ENCODE results near the gene NR4A1. TPM values are rescaled to one million over a fixed set of nuclear protein-coding genes. Genes with fewer than 3 reads are reported as not detected.

The NR4A1 gene
- total and polyA plus RNA-seq, 2 of the 13 experiments (the other 11 are each of a cell fraction or from before 2014, with no cell fraction given) = 5.7 to 15.2 TPM

- TF ChIP-seq MAFK (conservative IDR thresholded peaks at IDR 0.05 in 1 of 2, IDR thresholded peaks at IDR 0.05 in 1 of 2; ENCODE audit: low read length in 2 of 2) = no peak
- TF ChIP-seq ZNF644 (CRISPR knock-in tag; IDR thresholded peaks at IDR 0.05; ENCODE audit: low read depth) = no peak
- TF ChIP-seq NFIC (IDR thresholded peaks at IDR 0.05; ENCODE audit: low read length) = no peak
- TF ChIP-seq CEBPZ (IDR thresholded peaks at IDR 0.05; ENCODE audit: low read length) = no peak
- TF ChIP-seq STAT6 (CRISPR knock-in tag; IDR thresholded peaks at IDR 0.05; ENCODE audit: borderline replicate concordance) = no peak
- no peak for TF ChIP-seq PBX3 (CRISPR knock-in tag; IDR thresholded peaks at IDR 0.05; ENCODE audit: borderline replicate concordance)
- TF ChIP-seq GLMP (CRISPR knock-in tag; IDR thresholded peaks at IDR 0.05; ENCODE audit: borderline replicate concordance) = no peak
- peak; percentile 42; the same call in 1 of the 2 replicates for TF ChIP-seq ATF6 (CRISPR knock-in tag; conservative IDR thresholded peaks at IDR 0.05)
- TF ChIP-seq ZNF768 (CRISPR knock-in tag; IDR thresholded peaks at IDR 0.05) = 0 out of 2 replicates have a peak, but pooled peaks have one; percentile 30
- no peak for TF ChIP-seq ZNF296 (CRISPR knock-in tag; conservative IDR thresholded peaks at IDR 0.05)
- TF ChIP-seq MAX (IDR thresholded peaks at IDR 0.05) = peak; percentile 80
- peak; percentile 68; the same call in 1 of the 2 replicates for TF ChIP-seq KMT2A (CRISPR knock-in tag; IDR thresholded peaks at IDR 0.05)
- TF ChIP-seq TBX3 (IDR thresholded peaks at IDR 0.05; ENCODE audit: borderline replicate concordance) = peak; percentile 45; the same call in 1 of the 2 replicates
- TF ChIP-seq GPBP1L1 (CRISPR knock-in tag; IDR thresholded peaks at IDR 0.05) = no peak
- TF ChIP-seq SNAPC2 (CRISPR knock-in tag; IDR thresholded peaks at IDR 0.05) = peak; percentile 79; the same call in 1 of the 2 replicates
Observed at GRCh38 chr12:52069327-52070184, 18.3 kb downstream of the NR4A1 start, which contains the start of gene ATG101 (continued).

Measured in HepG2 (cell line).